ENCODE data around the gene TTLL11. TPM values are rescaled to one million over a fixed set of nuclear protein-coding genes. Genes with fewer than 3 reads are reported as not detected.

TTLL11 gene
- total and polyA plus RNA-seq, 2 of the 8 experiments (the other 6 are each of a cell fraction or from before 2014, with no cell fraction given), result 0.56 to 0.80 TPM

DNA sequence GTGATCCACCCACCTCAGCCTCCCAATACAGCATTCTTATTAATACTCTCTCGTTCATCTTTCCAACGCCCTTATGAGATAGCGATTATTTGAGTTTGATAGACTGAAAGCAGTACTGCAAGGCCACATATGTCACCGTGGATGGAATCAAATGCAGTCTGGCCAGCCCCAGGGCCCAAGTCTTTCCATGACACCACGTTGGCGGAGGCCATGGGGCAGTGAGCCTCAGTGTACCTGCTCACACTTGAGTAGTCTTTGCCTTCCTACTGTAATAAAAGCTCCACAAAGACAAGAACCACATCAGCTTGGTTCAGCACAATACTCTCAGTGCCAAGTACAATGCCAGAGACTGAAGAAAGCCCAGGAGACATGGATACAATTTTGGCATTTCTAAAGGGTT is 88.5 kb downstream of the TTLL11 start (continued):
- TF ChIP-seq CBX5 (IDR thresholded peaks at IDR 0.05; ENCODE audit: low read depth, low read length), result no peak

All from H1 (cell line).